ENCODE data around the gene PLSCR1. TPM values are rescaled to one million over a fixed set of nuclear protein-coding genes. Genes with fewer than 3 reads are reported as not detected.

PLSCR1 gene
- polyA plus RNA-seq, 1 donor from 2014 or later = 0.78 TPM

DNA sequence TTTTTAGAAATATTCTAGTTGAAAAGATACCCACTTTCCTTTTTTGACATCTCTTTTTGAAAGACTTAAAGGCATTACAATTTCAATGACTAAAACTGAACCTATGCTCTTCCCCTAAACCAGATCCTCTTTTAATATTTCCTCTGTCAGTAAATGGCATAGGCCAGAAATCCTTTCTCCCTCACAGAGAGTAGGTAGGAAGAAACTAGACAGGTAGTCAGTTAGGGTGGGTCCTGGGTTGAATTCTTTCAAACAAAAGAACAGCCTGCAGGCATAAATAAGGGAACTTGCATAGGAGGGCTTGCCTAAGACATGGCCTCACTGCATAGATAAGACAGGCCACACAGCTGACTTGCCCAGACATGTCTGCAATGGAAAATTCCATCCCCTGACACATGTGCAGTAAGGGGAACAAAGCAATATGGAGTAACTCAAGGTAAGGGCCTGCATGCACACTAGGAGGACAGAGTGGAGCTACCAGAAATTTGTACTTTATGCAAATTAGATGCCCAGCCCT is 37.6 kb upstream of the PLSCR1 start:
- no peaks in the 10 kb centered on the region for H3K9me2 ChIP-seq (ENCODE audit: insufficient read depth, low read length)
- H3K4me2 ChIP-seq (ENCODE audit: low read length) = no peak overlapping the region
- H3K9ac ChIP-seq (ENCODE audit: low read length) = no peak overlapping the region
- H2AFZ ChIP-seq (ENCODE audit: low read depth, low read length) = no peak overlapping the region
- TF ChIP-seq EZH2 (IDR thresholded peaks at IDR 0.05; ENCODE audit: borderline replicate concordance, insufficient read depth, low read length, poor library complexity, severe bottlenecking) (no peak), POLR2AphosphoS5 (IDR thresholded peaks at IDR 0.05) (no peak), EP300 (conservative IDR thresholded peaks at IDR 0.05; ENCODE audit: poor library complexity, severe bottlenecking) (no peak), MXI1 (conservative IDR thresholded peaks at IDR 0.05; ENCODE audit: poor library complexity, severe bottlenecking) (no peak), RAD21 (conservative IDR thresholded peaks at IDR 0.05) (no peak), SMC3 (conservative IDR thresholded peaks at IDR 0.05; ENCODE audit: poor library complexity) (no peak), TAF1 (IDR thresholded peaks at IDR 0.05; ENCODE audit: low read depth) (no peak)
- TF ChIP-seq, protein P1, sequence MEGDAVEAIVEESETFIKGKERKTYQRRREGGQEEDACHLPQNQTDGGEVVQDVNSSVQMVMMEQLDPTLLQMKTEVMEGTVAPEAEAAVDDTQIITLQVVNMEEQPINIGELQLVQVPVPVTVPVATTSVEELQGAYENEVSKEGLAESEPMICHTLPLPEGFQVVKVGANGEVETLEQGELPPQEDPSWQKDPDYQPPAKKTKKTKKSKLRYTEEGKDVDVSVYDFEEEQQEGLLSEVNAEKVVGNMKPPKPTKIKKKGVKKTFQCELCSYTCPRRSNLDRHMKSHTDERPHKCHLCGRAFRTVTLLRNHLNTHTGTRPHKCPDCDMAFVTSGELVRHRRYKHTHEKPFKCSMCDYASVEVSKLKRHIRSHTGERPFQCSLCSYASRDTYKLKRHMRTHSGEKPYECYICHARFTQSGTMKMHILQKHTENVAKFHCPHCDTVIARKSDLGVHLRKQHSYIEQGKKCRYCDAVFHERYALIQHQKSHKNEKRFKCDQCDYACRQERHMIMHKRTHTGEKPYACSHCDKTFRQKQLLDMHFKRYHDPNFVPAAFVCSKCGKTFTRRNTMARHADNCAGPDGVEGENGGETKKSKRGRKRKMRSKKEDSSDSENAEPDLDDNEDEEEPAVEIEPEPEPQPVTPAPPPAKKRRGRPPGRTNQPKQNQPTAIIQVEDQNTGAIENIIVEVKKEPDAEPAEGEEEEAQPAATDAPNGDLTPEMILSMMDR (IDR thresholded peaks at IDR 0.05; ENCODE audit: poor library complexity, severe bottlenecking) = no peak
- TF ChIP-seq, protein P2, sequence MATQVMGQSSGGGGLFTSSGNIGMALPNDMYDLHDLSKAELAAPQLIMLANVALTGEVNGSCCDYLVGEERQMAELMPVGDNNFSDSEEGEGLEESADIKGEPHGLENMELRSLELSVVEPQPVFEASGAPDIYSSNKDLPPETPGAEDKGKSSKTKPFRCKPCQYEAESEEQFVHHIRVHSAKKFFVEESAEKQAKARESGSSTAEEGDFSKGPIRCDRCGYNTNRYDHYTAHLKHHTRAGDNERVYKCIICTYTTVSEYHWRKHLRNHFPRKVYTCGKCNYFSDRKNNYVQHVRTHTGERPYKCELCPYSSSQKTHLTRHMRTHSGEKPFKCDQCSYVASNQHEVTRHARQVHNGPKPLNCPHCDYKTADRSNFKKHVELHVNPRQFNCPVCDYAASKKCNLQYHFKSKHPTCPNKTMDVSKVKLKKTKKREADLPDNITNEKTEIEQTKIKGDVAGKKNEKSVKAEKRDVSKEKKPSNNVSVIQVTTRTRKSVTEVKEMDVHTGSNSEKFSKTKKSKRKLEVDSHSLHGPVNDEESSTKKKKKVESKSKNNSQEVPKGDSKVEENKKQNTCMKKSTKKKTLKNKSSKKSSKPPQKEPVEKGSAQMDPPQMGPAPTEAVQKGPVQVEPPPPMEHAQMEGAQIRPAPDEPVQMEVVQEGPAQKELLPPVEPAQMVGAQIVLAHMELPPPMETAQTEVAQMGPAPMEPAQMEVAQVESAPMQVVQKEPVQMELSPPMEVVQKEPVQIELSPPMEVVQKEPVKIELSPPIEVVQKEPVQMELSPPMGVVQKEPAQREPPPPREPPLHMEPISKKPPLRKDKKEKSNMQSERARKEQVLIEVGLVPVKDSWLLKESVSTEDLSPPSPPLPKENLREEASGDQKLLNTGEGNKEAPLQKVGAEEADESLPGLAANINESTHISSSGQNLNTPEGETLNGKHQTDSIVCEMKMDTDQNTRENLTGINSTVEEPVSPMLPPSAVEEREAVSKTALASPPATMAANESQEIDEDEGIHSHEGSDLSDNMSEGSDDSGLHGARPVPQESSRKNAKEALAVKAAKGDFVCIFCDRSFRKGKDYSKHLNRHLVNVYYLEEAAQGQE (IDR thresholded peaks at IDR 0.05; ENCODE audit: borderline replicate concordance) = no peak
- H3K27ac ChIP-seq (ENCODE audit: low read length) = no peak overlapping the region
- H3K27me3 ChIP-seq (ENCODE audit: insufficient read depth, low read depth, low read length) = no peaks in the 10 kb centered on the region
- H3F3A ChIP-seq (ENCODE audit: insufficient read depth, low read length, poor library complexity, severe bottlenecking) = no peaks in the 10 kb centered on the region
- no peaks in the 10 kb centered on the region for H4K20me1 ChIP-seq (ENCODE audit: insufficient read depth)
- H3K4me3 ChIP-seq (ENCODE audit: low read length) = no peak overlapping the region
- H3K9me3 ChIP-seq (ENCODE audit: low read length) = no peaks in the 10 kb centered on the region
- no peaks in the 10 kb centered on the region for H3K36me3 ChIP-seq (ENCODE audit: insufficient read depth, low read length)
- H3K79me2 ChIP-seq (replicated peaks; ENCODE audit: insufficient read depth, low read length) = no peaks in the 10 kb centered on the region

DNA sequence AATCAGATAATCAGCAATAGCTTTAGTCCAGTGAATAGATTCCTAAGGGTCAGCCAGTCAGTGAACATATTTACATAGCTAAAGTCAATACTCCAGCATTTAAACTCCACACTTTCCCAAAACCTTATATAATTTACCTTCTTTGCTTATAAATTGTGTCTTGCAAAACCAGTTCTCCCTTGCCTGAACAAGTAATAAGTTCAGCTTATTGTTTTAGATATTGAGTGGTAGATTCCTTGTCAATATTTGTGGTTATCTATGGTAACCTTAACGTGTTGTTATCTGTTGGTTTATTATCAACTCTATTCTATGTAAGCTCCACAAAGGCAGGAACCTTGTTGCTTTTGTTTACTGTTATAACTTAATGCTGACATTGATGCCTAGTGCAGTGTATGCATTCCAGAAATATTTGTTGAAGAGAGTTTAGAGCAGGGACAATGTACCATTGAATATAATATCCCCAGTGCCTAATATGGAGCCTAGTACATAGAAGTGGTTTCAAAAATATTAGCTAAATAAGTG is 36.7 kb upstream of the PLSCR1 start:
- H2AFZ ChIP-seq (ENCODE audit: low read depth, low read length) = no peak overlapping the region
- no peak overlapping the region for H3K27ac ChIP-seq (ENCODE audit: low read length)
- no peaks in the 10 kb centered on the region for H3K36me3 ChIP-seq (ENCODE audit: insufficient read depth, low read length)
- no peak overlapping the region for H3K9ac ChIP-seq (ENCODE audit: low read length)
- no peaks in the 10 kb centered on the region for H4K20me1 ChIP-seq (ENCODE audit: insufficient read depth)
- H3K9me3 ChIP-seq (ENCODE audit: low read length) = no peaks in the 10 kb centered on the region
- H3K4me3 ChIP-seq (ENCODE audit: low read length) = no peak overlapping the region
- H3F3A ChIP-seq (ENCODE audit: insufficient read depth, low read length, poor library complexity, severe bottlenecking) = no peaks in the 10 kb centered on the region
- H3K9me2 ChIP-seq (ENCODE audit: insufficient read depth, low read length) = no peaks in the 10 kb centered on the region
- no peaks in the 10 kb centered on the region for H3K79me2 ChIP-seq (replicated peaks; ENCODE audit: insufficient read depth, low read length)
- H3K27me3 ChIP-seq (ENCODE audit: insufficient read depth, low read depth, low read length) = no peaks in the 10 kb centered on the region
- TF ChIP-seq TAF1 (IDR thresholded peaks at IDR 0.05; ENCODE audit: low read depth) (no peak), EZH2 (IDR thresholded peaks at IDR 0.05; ENCODE audit: borderline replicate concordance, insufficient read depth, low read length, poor library complexity, severe bottlenecking) (no peak), POLR2AphosphoS5 (IDR thresholded peaks at IDR 0.05) (no peak), EP300 (conservative IDR thresholded peaks at IDR 0.05; ENCODE audit: poor library complexity, severe bottlenecking) (no peak), MXI1 (conservative IDR thresholded peaks at IDR 0.05; ENCODE audit: poor library complexity, severe bottlenecking) (no peak), RAD21 (conservative IDR thresholded peaks at IDR 0.05) (no peak), SMC3 (conservative IDR thresholded peaks at IDR 0.05; ENCODE audit: poor library complexity) (no peak)
- TF ChIP-seq, protein P1 (IDR thresholded peaks at IDR 0.05; ENCODE audit: poor library complexity, severe bottlenecking) = no peak
- TF ChIP-seq, protein P2 (IDR thresholded peaks at IDR 0.05; ENCODE audit: borderline replicate concordance) = no peak
- H3K4me2 ChIP-seq (ENCODE audit: low read length) = no peak overlapping the region

Measured in neural cell (in vitro differentiated cells).